ENCODE results near the gene ANKRD6. TPM values are rescaled to one million over a fixed set of nuclear protein-coding genes. Genes with fewer than 3 reads are reported as not detected.

The ANKRD6 gene
- total RNA-seq, 1 donor from 2014 or later: 4.7 TPM

GRCh38 chr6:89506716-89507617, 74.0 kb downstream of the ANKRD6 start:
- no peak for DNase-seq (ENCODE audit: low read depth, low spot score)

- DNase-seq (ENCODE audit: low read depth, low spot score): no peak
These were observed 76.0 kb downstream of the ANKRD6 start for GRCh38 chr6:89508755-89509563.

GRCh38 chr6:89509777-89510281, 76.9 kb downstream of the ANKRD6 start:
- DNase-seq (ENCODE audit: low read depth, low spot score): no peak

DNA sequence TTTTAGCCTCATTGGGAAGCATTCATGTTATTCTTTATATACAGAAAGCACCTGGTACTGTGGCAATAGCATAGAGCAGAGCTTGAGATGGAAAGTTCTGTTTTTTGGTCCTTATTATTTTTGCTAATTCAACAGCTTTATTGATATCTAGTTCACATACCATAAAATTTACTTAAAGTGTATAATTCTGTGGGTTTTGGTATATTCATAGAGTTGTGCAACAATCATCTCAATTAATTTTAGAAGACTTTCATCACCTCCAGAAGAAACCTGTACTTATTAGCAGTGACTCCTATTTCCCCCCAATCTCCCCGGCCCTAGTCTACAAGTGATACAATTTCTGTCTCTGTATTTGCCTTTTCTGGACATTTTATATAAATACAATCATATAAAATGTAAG, 77.4 kb downstream of the ANKRD6 start:
- no peak for DNase-seq (ENCODE audit: low read depth, low spot score)

DNA sequence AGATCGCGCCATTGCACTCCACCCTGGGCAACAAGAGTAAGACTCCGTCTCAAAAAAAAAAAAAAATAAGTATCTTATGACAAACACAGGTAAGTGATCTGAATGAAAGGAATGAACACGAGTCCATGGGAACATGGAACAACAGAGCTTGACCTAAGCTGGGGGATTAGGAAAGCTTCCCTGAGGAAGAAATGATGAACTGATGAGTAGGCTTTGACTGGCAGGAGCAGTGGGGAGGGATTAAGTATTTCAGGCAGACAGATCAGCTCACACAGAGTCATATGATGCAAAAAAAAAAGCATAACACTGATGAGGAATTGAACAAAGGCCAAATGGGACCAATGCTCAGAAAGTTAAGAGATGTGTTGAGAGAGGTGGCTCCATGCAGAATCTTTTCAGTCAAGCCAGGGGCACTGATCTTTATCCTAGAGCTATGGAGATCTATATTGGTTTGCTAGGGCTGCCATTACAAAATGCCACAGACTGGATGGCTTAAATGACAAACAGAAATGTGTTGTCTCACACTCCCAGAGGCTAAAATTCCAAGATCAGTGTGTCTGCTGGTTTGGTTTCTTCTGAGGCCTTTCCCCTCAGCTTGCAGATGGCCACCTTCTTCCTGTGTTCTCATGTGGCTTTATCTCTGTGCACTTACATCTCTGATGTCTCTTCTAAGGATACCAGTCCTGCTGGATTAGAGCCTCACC, 85.6 kb downstream of the ANKRD6 start:
- DNase-seq (ENCODE audit: low read depth, low spot score): no peak

DNA sequence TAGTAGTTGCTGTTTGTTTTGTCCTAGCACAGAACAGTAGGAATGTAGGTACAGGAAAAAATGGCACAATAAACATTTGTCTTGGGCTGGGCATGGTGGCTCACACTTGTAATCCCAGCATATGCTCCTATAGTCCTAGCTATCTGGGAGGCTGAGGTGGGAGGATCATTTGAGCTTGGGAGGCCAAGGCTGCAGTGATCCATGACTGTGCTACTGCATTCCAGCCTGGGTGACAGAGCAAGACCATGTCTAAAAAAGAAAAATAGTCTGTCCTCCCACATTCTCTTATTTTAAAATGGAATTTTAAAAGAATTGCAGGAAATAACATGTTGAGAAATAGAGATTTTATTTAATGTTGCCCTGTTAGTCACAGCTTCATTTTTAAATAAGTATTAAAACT, 87.8 kb downstream of the ANKRD6 start:
- DNase-seq (ENCODE audit: low read depth, low spot score): no peak

DNA sequence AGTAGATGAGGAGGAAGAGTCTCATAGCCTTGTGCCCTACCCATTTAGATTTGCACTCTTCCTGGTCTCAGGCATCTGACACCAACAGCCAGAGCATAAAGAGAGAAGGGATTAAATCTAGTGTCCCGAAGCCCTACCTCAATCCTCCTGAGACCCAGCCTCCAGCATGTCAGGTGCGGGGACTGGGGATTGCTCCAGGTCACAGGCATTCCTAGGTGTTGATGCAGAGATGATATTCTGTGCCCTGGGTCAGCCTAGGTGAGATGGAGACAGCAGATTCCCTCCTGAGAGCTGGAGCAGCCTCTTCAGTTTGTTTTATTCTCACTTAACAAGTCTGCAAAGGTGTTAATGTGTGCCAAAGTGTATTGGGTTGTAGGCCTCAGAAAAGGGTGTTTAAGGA, 89.8 kb downstream of the ANKRD6 start:
- no peak for DNase-seq (ENCODE audit: low read depth, low spot score)

- no peak for DNase-seq (ENCODE audit: low read depth, low spot score)
These were observed 93.0 kb downstream of the ANKRD6 start for GRCh38 chr6:89525786-89526562.

GRCh38 chr6:89526563-89526869, 93.6 kb downstream of the ANKRD6 start:
- no peak for DNase-seq (ENCODE audit: low read depth, low spot score)

DNA sequence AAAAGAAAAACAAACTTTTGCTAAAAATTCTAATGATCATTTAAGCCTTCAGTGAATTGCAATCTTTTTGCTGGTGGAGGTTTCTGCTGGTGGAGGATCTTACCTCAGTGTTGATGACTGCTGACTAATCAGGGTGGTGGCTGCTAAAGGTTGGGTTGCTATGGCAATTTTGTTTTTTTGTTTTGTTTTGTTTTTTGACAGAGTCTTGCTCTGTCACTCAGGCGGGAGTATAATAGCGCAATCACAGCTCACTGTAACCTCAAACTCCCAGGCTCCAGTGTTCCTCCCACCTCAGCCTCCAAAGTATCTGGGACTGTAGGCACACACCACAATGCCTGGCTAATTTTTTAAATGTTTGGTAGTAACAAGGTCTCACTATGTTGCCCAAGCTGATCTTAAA, 94.7 kb downstream of the ANKRD6 start:
- no peak for DNase-seq (ENCODE audit: low read depth, low spot score)

GRCh38 chr6:89528866-89529265, 95.9 kb downstream of the ANKRD6 start:
- no peak for DNase-seq (ENCODE audit: low read depth, low spot score)

GRCh38 chr6:89530982-89531381, 98.0 kb downstream of the ANKRD6 start:
- no peak for DNase-seq (ENCODE audit: low read depth, low spot score)

DNA sequence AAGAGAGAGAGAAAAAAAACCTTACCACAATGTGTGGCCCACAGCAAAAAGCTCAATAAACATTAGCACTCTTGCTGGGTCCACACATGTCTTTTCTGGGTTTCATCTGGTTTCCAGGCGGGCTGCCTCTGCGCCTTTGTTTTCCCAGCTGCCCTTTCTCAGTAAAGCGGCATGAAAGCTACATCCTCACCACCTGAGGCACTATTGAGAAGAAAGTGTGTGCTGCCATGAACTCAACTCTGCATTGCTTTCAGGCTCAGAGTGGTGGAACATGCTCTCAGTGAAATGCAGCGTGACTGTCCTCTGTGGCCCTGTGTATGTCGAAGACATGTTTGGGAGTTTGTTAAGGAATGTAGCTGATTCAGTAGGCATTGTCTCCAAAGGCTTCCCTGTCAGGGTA, 103.3 kb downstream of the ANKRD6 start:
- no peak for DNase-seq (ENCODE audit: low read depth, low spot score)

GRCh38 chr6:89539779-89540178, 106.8 kb downstream of the ANKRD6 start:
- DNase-seq (ENCODE audit: low read depth, low spot score): no peak

DNA sequence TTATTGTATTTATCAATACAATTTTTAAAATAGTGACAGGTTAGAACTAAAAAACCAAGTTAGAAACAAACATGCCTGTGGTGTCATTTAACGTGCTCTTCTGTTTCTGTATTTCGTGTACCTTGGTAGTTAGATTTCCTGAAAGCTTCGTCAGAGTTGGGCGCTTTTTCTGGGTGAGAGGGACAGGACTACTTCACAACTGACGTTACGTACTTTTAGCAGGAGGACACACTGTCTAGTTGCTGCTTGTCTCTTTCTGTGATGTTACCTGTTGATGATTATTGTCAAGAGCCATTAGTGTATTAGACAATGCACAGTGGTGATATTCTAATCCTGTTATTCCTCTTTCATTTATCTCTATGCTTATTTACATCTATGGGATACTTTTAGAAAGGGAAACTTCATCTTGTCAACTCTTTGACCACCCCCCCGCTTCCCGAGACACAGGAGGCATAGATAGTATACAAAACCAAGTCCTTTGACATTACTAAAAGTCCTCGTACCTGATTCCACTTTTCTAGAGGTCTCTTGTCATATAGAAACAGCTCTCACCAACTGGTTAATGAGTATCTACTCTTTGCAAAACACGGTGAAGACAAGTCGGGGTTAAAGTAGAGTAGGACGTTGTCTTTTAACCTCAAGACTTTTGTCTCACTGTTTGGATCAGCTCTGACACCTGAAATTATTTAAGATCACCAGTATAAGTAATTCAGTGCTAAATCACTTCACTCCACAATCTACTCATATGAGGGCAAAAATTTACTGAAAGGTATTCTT, 109.3 kb downstream of the ANKRD6 start:
- DNase-seq (ENCODE audit: low read depth, low spot score): no peak

- no peak for DNase-seq (ENCODE audit: low read depth, low spot score)
These were observed 109.9 kb downstream of the ANKRD6 start for GRCh38 chr6:89542866-89543265.

GRCh38 chr6:89547281-89547680, 114.3 kb downstream of the ANKRD6 start:
- DNase-seq (ENCODE audit: low read depth, low spot score): no peak

DNA sequence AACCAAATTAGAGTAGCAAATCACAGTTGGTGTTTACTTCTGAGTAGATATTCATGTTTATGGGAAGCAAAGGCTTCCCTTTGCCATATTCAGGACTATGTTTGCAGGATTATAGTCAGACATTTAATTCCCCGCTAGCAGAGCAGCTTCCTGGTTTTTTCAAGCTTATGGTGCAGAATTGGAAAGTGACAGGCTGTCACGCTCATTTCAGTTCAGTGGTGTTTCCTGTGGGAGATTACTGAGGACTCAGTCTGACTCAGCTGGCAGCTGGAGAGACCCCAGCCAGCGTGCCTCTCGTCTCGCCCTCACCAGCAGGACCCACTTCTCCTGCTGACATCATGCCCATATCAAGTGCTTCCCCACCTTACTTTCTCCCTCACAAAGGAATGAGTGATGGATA, 120.5 kb downstream of the ANKRD6 start:
- no peak for DNase-seq (ENCODE audit: low read depth, low spot score)

DNA sequence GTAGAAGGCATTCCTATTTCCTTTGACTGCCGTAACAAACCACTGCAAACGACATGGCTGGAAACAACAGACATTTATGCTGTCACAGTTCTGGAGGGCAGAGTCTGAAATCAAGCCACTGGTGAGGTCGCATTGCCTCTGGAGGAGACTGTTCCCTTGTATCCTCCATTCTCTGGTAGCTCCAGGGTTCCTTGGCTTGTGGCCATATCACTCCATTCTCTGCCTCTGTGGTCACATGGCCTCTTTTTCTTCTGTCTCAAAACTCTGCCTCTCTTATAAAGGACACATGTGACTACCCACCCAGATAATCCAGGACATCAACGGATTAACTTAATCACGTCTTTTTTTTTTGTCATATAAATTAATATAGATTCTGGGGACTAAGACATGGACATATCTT, 121.2 kb downstream of the ANKRD6 start:
- no peak for DNase-seq (ENCODE audit: low read depth, low spot score)

DNA sequence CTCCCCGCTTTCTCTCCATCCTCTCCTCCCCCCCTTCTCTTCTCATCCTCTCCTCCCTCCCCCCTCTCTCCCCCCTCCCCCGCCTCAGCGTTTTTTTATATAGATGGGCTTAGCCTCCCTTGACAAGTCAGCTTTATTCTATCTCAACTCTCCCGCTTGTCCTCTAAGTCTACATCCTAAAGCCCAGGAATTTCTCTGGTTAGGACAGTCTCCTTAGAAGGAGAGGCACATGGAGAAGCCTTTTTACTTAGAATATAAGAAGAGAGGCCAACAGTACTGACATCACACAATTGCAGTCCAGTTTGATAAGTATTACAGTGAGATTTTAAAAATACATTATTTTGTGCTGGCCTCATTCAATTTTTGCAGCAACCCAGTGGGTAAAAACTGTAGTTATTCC, 122.1 kb downstream of the ANKRD6 start:
- no peak for DNase-seq (ENCODE audit: low read depth, low spot score)

Data from pulmonary artery endothelial cell (primary cell).